H1 (cell line): Measurements from ENCODE around the gene CPSF4L. TPM values are rescaled to one million over a fixed set of nuclear protein-coding genes. Genes with fewer than 3 reads are reported as not detected.

Experiments used
- CTCF ChIA-PET: fragments of 300-600 bp; sonication (Branson Sonifier 250); formaldehyde crosslinking; loops from one replicate; lab custom pipeline; 2021; ENCODE audit not compliant: partially characterized antibody; lab: Charles Lee
- POLR2A ChIA-PET: fragments of 300-600 bp; sonication (Branson Sonifier 250); formaldehyde crosslinking; loops from one replicate; lab custom pipeline; 2021; ENCODE audit warnings: inconsistent platforms; ENCODE audit not compliant: partially characterized antibody; lab: Charles Lee
- DNase-seq, 2 experiments: peaks; one replicate each; pipeline versions ENCODE4 v3.0.0 to v3.0.0-alpha.2; 2010 to 2022; ENCODE audit warnings: low spot score in 2 of 2, low read depth in 1 of 2, mixed read lengths in 1 of 2
- FAIRE-seq: peaks from 2 replicates; lab custom pipeline; 2011; peaks lifted over from hg19 to GRCh38; lab: Jason Lieb, UNC
- H2AFZ ChIP-seq: 2 replicates; pipeline ENCODE4 v1.8.1; 2012; ENCODE audit warnings: low read length, inconsistent platforms
- H2AK5ac ChIP-seq: 2 replicates; pipeline ENCODE4 v1.6.1; 2013; ENCODE audit warnings: low read depth, low read length
- H2BK120ac ChIP-seq: replicated peaks from 2 replicates; pipeline ENCODE3; 2013; ENCODE audit warnings: low read depth, low read length, inconsistent platforms
- H2BK12ac ChIP-seq: 2 replicates; pipeline ENCODE4 v1.6.1; 2013; ENCODE audit warnings: low read depth, low read length
- H2BK15ac ChIP-seq: 2 replicates; pipeline ENCODE4 v1.6.1; 2013; ENCODE audit warnings: low read length
- H2BK20ac ChIP-seq: 2 replicates; pipeline ENCODE4 v1.6.1; 2013; ENCODE audit warnings: low read length
- H2BK5ac ChIP-seq: 2 replicates; pipeline ENCODE4 v1.6.1; 2013; ENCODE audit warnings: low read depth, low read length
- H3K14ac ChIP-seq: 2 replicates; pipeline ENCODE4 v1.6.1; 2013; ENCODE audit warnings: inconsistent platforms; ENCODE audit not compliant: insufficient read length
- H3K18ac ChIP-seq: 2 replicates; pipeline ENCODE4 v1.6.1; 2013; ENCODE audit warnings: low read length; ENCODE audit errors: extremely low read depth
- H3K23ac ChIP-seq: 2 replicates; pipeline ENCODE4 v1.6.1; 2013; ENCODE audit warnings: inconsistent platforms; ENCODE audit not compliant: insufficient read length
- H3K23me2 ChIP-seq: 2 replicates; pipeline ENCODE4 v1.6.1; 2013; ENCODE audit warnings: low read depth, low read length
- H3K27ac ChIP-seq: 2 replicates; pipeline ENCODE4 v1.6.1; 2011; ENCODE audit warnings: low read depth, low read length, inconsistent platforms
- H3K27me3 ChIP-seq, 4 experiments: replicated peaks in 1 of 4; 1 replicate in 1 of 4; 2 replicates in 3 of 4; pipeline versions ENCODE4 v1.6.1 to v1.8.1; 2011 to 2013; ENCODE audit warnings: low read length in 3 of 4, mild to moderate bottlenecking in 3 of 4, inconsistent platforms in 2 of 4, mixed read lengths in 2 of 4, moderate library complexity in 1 of 4; ENCODE audit not compliant: control insufficient read depth in 3 of 4, insufficient read depth in 3 of 4; ENCODE audit errors: extremely low read depth in 1 of 4
- H3K36me3 ChIP-seq, 4 experiments: 2 replicates each; pipeline versions ENCODE4 v1.6.1 to v1.8.1; 2011 to 2013; ENCODE audit warnings: mild to moderate bottlenecking in 4 of 4, low read length in 3 of 4, moderate library complexity in 2 of 4, control low read depth in 1 of 4, inconsistent platforms in 1 of 4; ENCODE audit not compliant: insufficient read depth in 4 of 4, control insufficient read depth in 2 of 4
- H3K4ac ChIP-seq: replicated peaks from 2 replicates; pipeline ENCODE3; 2013; ENCODE audit warnings: low read length, low read depth, mixed read lengths, inconsistent platforms; ENCODE audit not compliant: insufficient read length
- H3K4me1 ChIP-seq, 4 experiments: replicated peaks in 1 of 4; 1 replicate in 1 of 4; 2 replicates in 3 of 4; pipeline versions ENCODE4 v1.6.1 to v1.8.1; 2011 to 2013; ENCODE audit warnings: low read length in 3 of 4, inconsistent platforms in 2 of 4, mixed read lengths in 1 of 4; ENCODE audit not compliant: insufficient read depth in 4 of 4, control insufficient read depth in 3 of 4
- H3K4me2 ChIP-seq, 2 experiments: 2 replicates each; pipeline versions ENCODE4 v1.6.1 to v1.8.1; 2011 to 2013; ENCODE audit warnings: low read depth in 2 of 2, low read length in 2 of 2, control low read depth in 1 of 2, inconsistent platforms in 1 of 2, mild to moderate bottlenecking in 1 of 2; ENCODE audit not compliant: insufficient read depth in 1 of 2
- H3K4me3 ChIP-seq, 4 experiments: fragments of 200-600, 300-600 bp in 1 of 4; sonication (generic), shearing (Covaris generic), sonication (Bioruptor Twin) in 1 of 4; 2 replicates each; pipeline versions ENCODE4 v1.5.1 to v1.8.1; 2011 to 2016; ENCODE audit warnings: low read length in 4 of 4, low read depth in 3 of 4, control low read depth in 2 of 4, inconsistent platforms in 2 of 4, mild to moderate bottlenecking in 2 of 4, mixed read lengths in 1 of 4, moderate library complexity in 1 of 4; ENCODE audit not compliant: insufficient read depth in 2 of 4; ENCODE audit errors: extremely low read depth in 1 of 4
- H3K56ac ChIP-seq: replicated peaks from 2 replicates; pipeline ENCODE3; 2013; ENCODE audit warnings: low read depth, mild to moderate bottlenecking, mixed read lengths, low read length, inconsistent platforms; ENCODE audit not compliant: insufficient read length
- H3K79me1 ChIP-seq: 2 replicates; pipeline ENCODE4 v1.6.1; 2013; ENCODE audit warnings: low read depth, low read length, control low read depth
- H3K79me2 ChIP-seq, 2 experiments: 2 replicates each; pipeline versions ENCODE4 v1.6.1 to v1.8.1; 2012 to 2013; ENCODE audit warnings: low read length in 2 of 2, mild to moderate bottlenecking in 2 of 2, inconsistent platforms in 1 of 2; ENCODE audit not compliant: insufficient read depth in 2 of 2, control insufficient read depth in 1 of 2
- H3K9ac ChIP-seq, 4 experiments: replicated peaks in 1 of 4; 1 replicate in 1 of 4; 2 replicates in 3 of 4; pipeline versions ENCODE4 v1.6.1 to v1.8.1; 2011 to 2013; ENCODE audit warnings: low read depth in 3 of 4, low read length in 3 of 4, control low read depth in 2 of 4, mild to moderate bottlenecking in 2 of 4, moderate library complexity in 2 of 4, inconsistent platforms in 1 of 4; ENCODE audit errors: extremely low read depth in 1 of 4
- H3K9me3 ChIP-seq, 2 experiments: 2 replicates each; pipeline versions ENCODE4 v1.6.1 to v1.8.1; 2012 to 2013; ENCODE audit warnings: mild to moderate bottlenecking in 2 of 2, moderate library complexity in 2 of 2, control low read depth in 1 of 2, inconsistent platforms in 1 of 2, low read depth in 1 of 2, low read length in 1 of 2, mixed read lengths in 1 of 2; ENCODE audit not compliant: insufficient read depth in 2 of 2
- H4K20me1 ChIP-seq, 2 experiments: replicated peaks in 1 of 2; 2 replicates each; pipeline versions ENCODE3 to v1.8.1; 2011 to 2013; ENCODE audit warnings: inconsistent platforms in 2 of 2, low read length in 2 of 2, mild to moderate bottlenecking in 1 of 2; ENCODE audit not compliant: insufficient read depth in 2 of 2, control insufficient read depth in 1 of 2
- H4K5ac ChIP-seq: 2 replicates; pipeline ENCODE4 v1.6.1; 2013; ENCODE audit warnings: low read length, low read depth, mixed read lengths, inconsistent platforms; ENCODE audit not compliant: insufficient read length
- H4K8ac ChIP-seq: 2 replicates; pipeline ENCODE4 v1.8.0; 2013; ENCODE audit warnings: mild to moderate bottlenecking, moderate library complexity, low read length, inconsistent platforms; ENCODE audit not compliant: insufficient read depth; ENCODE audit errors: extremely low read depth
- H4K91ac ChIP-seq: replicated peaks from 2 replicates; pipeline ENCODE3; 2013; ENCODE audit warnings: low read length, mixed read lengths, inconsistent platforms; ENCODE audit not compliant: insufficient read length
- NANOG ChIP-seq: IDR thresholded peaks from 2 replicates; pipeline ENCODE4 v1.6.1; 2011; ENCODE audit warnings: low read length, low read depth, mild to moderate bottlenecking, inconsistent platforms; ENCODE audit not compliant: insufficient read depth, poor library complexity, severe bottlenecking
- NRF1 ChIP-seq: IDR thresholded peaks from 2 replicates; pipeline ENCODE4 v1.6.1; 2011; ENCODE audit warnings: mild to moderate bottlenecking, low read depth, low read length, improper control_type of control experiment
- POLR2AphosphoS5 ChIP-seq: IDR thresholded peaks from 2 replicates; pipeline ENCODE4 v1.6.1; 2011; ENCODE audit warnings: low read depth, low read length
- TCF12 ChIP-seq: IDR thresholded peaks from 2 replicates; pipeline ENCODE4 v1.6.1; 2011; ENCODE audit warnings: low read depth, mild to moderate bottlenecking, low read length
- WGBS, 2 experiments: shearing (Covaris generic) in 1 of 2; methylation state at CpG; one replicate each; pipeline versions ENCODE4 v1.1.6 to v1.1.7; 2013 to 2015; ENCODE audit warnings: low lambda C conversion rate in 2 of 2, mixed read lengths in 2 of 2, inconsistent platforms in 1 of 2, low coverage in 1 of 2, missing lambda C conversion rate in 1 of 2; ENCODE audit not compliant: insufficient replicate concordance in 2 of 2, insufficient coverage in 1 of 2, insufficient read length in 1 of 2; ENCODE audit errors: extremely low coverage in 1 of 2, missing lambda C conversion rate in 1 of 2; 5-methylcytosine and 5-hydroxymethylcytosine counted together
- polyA plus RNA-seq, 7 experiments: library from polyadenylated mRNA; depleted of rRNA in 3 of 7; stranded (reverse) in 5 of 7; unstranded in 2 of 7; fragments of >200 nt in 5 of 7; fragments of 200-250 nt in 2 of 7; gene quantifications; 1 replicate in 5 of 7; 2 replicates in 1 of 7; 4 replicates in 1 of 7; pipeline versions ENCODE4 v1.2.1 to v1.2.3, GENCODE V29; 2011 to 2013; ENCODE audit warnings: missing spikeins in 2 of 7, mixed read lengths in 2 of 7
- total RNA-seq: library from RNA; stranded (reverse); fragmentation: NEBNext Ultra II Directional; extraction: Animal tissue kit (Norgen Biotek cat#: 25700); gene quantifications from 2 replicates; pipeline ENCODE4 v1.2.1, GENCODE V29; 2021
- TF ChIP-seq, protein P1 (sequence below): IDR thresholded peaks from 2 replicates; pipeline ENCODE4 v1.6.1; 2011; ENCODE audit warnings: low read depth, mild to moderate bottlenecking, low read length; ENCODE audit not compliant: insufficient read depth

Gene CPSF4L
- total and polyA plus RNA-seq, 2 of the 8 experiments (the other 6 are each of a cell fraction or from before 2014, with no cell fraction given) = not detected

DNA sequence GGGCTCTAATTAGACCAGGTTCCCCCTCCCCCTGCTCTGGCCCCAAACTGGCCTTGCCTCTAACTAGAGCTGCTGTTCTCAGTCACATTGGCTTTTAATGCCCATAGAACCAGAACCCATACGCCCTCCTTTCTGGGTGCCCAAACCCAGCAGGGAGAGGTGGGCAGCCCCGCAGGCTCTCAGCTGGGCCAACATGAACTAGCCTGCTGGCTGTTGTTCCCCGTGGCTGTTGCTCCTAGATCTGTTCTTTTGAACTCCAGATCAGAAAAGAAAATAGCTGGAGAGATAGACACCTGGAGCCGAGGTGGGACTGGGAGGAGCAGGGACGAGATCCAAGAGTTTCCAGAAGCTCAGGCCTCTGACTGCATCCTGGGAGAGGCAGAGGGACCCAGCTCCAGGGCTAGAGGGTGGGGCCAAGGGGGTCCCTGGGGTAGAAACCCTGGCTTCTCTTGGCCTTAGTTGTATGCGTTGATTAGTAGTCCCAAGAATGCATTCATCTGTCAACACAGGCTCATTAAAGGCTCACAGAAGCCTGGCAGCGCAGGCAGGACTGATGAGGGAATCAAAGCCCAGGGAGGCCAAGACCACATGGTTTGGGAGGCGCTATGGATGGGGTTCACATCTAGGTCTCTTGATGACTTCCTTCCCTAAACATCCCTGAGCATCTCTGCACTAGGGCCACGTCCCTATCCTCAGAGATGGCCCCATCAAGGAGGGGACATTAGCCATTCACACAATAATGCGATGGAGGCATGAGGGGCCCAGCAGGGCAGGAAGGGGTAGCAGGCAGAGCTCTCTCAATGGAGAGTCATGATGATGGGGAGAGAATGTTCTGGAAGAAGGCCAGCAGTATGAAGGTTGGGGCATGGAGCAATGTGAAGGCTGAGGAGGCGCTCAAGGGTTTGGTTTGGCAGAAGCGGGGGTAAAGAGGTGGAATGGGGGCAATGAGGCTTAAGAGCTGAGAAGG, 1.3 kb upstream of the CPSF4L start:
- Histone ChIP-seq H2BK12ac (peak overlapping the region; percentile 23; the same call in 1 of the 2 replicates), H3K27ac (no peak overlapping the region), H4K91ac (no peak overlapping the region), H2AFZ (no peak overlapping the region), H3K4me2 (peak overlapping the region; percentile 47 to 63; a peak in 3 of 4 replicates), H2AK5ac (no peak overlapping the region), H3K9ac (no peak overlapping the region), H4K5ac (no peak overlapping the region), H2BK20ac (no peak overlapping the region), H3K79me2 (no peaks in the 10 kb centered on the region), H3K27me3 (peaks cover 0 to 10% (median 4%) of the 10 kb centered on the region in 4 experiments; a peak in 4 of 7 replicates), H3K4me1 (peaks cover 5 to 18% (median 11%) of the 10 kb centered on the region in 4 experiments), H3K36me3 (no peaks in the 10 kb centered on the region), H4K8ac (peak overlapping the region; percentile 38; the same call in 1 of the 2 replicates), H3K4me3 (peak overlapping the region in 1 of 4 experiments; percentile 25; a peak in 1 of 8 replicates), H2BK15ac (no peak overlapping the region), H4K20me1 (no peaks in the 10 kb centered on the region), H3K4ac (no peak overlapping the region), H2BK5ac (no peak overlapping the region), H3K14ac (no peak overlapping the region), H3K23me2 (no peaks in the 10 kb centered on the region; the same call in 1 of the 2 replicates), H2BK120ac (no peak overlapping the region), H3K56ac (no peak overlapping the region), H3K79me1 (no peaks in the 10 kb centered on the region), H3K9me3 (no peaks in the 10 kb centered on the region), H3K23ac (no peak overlapping the region), H3K18ac (no peak overlapping the region)
- TF ChIP-seq NANOG = peak; percentile 6
- TF ChIP-seq, protein P1, sequence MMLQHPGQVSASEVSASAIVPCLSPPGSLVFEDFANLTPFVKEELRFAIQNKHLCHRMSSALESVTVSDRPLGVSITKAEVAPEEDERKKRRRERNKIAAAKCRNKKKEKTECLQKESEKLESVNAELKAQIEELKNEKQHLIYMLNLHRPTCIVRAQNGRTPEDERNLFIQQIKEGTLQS = no peak
- TF ChIP-seq POLR2AphosphoS5 = peak; percentile 33; the same call in 1 of the 2 replicates
- TF ChIP-seq TCF12 = 0 out of 2 replicates have a peak, but pooled peaks have one; percentile 7
- no peak for TF ChIP-seq NRF1
- peak; percentile 52 for FAIRE-seq
- ChIA-PET CTCF (interaction anchor here (0.8 to 19.7 kb wide), 12 partner anchors 9 to 104 kb away, joined by 3 to 439 read pairs (median 4); partner anchors contain the start of gene CDC42EP4), POLR2A (interaction anchor here (0.6 to 1.1 kb wide), 6 partner anchors 15 to 117 kb away, joined by 3 to 5 read pairs (median 4); a partner anchor contains a TSS)
- WGBS, 2 experiments = 70% methylated on average over 12 of the region's 12 CpGs; no CpG with 5 or more reads in 1 of the 2 experiments
- DNase-seq = peak in 1 of 2 experiments; percentile 73
